Fibroblast of skin of left quadriceps (primary cell): Measurements from ENCODE around the gene ZNF423.

Experiments
- DNase-seq, 2 experiments: peaks; one replicate each; pipeline ENCODE4 v3.0.0-alpha.2; 2013; ENCODE audit warnings: low read depth in 2 of 2

ZNF423 gene

DNA sequence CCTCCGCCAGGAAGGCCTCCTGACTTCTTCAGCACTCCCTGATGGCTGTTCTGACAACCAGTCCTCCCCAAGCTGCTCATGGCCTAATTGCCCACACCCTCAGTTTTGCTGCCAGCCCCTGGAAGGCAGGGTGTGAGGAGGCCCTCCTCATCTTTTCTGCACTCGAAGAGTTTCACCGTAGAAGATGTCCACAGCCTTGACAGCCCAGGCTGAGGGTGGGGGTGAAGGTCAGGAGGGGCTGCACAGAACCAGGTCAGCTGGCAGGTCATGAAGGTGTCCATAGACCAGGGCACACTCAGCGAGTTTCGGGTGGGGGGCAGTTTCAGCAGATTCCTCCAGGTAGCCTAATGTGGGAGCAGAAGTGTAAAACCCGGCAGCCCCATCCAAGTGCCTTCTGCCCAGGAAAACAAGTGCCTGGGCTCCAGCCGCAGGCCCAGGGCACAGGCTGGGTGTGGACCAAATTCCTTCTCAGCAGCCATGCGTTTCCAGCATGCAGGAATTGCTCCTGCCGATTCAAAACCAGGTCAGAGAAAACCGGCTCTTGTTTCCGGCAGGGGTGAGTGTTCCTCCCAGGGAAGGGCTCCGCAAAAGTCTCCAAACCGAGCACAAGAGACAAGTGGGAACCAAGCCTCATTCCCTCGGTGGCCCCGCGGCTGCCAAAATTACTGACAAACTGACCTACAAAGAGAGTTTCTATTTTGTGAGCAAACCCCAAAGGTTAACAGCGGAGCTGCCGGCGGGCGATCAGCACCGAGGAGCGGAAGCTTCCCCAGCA lies 253.5 kb downstream of the ZNF423 start:
- DNase-seq = no peak

DNA sequence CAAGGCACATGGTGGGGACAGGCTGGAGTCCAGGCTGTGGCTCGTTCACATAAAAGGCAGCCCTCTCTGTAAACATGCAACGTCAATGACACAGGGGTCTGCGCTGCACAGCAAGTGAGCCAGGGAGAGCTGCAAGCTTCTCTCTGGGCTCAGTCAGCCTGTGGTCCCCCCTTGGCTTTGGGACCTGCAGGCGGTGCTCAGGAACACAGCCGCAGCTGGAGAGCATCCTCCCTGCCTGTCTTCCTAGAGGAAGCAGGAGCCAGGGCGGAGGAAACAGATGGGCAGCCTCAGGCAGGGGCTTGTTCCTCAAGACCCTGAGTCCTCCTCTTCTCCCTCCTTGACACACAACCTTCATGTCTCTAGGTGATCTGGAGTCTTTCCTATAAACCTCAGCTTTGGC lies 254.3 kb downstream of the ZNF423 start:
- DNase-seq = no peak

- no peak for DNase-seq
Measured at GRCh38 chr16:49600976-49601375, 254.9 kb downstream of the ZNF423 start.

DNA sequence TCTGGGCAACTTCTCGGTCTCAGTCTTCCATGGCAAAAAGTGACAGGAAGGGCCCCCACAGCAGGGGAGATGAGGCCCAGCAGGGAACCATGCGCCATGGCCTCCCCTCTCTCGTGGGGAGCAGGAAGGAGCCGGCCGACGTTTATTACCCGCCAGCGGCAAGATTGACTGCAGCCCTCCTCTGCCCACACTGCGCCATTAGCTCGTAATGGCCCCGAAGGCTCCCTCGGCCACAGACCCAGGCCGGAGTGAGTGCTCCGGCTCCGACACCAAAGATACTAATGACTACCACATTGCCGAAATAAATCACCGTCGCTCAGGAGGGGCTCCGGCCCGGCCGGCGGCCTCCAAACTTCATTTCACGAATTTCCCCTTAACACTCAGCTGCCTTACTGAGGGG lies 255.4 kb downstream of the ZNF423 start:
- no peak for DNase-seq

- DNase-seq = no peak
Measured at GRCh38 chr16:49599704-49600103, 256.2 kb downstream of the ZNF423 start.

DNA sequence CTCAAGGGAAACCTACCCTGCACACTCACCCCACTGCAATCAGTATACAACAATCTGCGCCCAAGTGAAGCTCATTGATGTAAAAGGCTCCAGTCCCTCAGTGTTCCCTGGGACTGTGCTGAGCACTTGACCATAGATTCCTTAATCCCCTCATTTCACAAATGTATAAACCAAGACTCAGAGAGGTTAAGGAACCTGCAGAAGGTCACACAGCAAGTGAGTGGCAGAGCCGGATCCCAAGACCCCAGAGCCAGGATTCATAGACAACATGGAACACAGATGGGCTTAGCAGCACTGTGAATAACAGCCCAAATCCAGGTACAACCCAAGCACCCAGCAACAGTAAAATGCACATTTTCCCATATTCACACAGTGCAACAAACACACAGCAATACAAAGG lies 256.6 kb downstream of the ZNF423 start:
- no peak for DNase-seq

GRCh38 chr16:49598383-49599170 lies 257.3 kb downstream of the ZNF423 start:
- no peak for DNase-seq

GRCh38 chr16:49597796-49598195 lies 258.1 kb downstream of the ZNF423 start:
- no peak for DNase-seq

- no peak for DNase-seq
Measured at GRCh38 chr16:49596648-49597291, 259.1 kb downstream of the ZNF423 start.

DNA sequence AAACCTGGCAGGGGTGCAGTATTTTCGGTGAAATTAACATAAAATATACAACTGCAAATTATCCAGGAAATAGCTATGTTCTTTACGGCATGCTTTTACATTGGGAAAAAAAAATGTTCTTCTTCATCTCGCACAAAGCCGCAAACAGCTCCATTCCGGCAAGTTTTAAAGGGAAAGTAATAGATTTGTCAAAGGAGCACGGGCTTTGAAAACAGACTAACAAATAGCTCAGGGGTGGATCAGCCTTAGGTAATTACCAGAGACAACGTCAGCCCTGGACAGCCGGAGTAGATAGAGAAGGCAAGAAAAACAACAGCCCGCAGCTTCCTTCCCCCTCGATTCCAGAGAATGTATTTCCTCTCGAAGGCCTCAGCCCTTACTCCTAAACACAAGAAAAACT lies 259.8 kb downstream of the ZNF423 start:
- no peak for DNase-seq

- no peak for DNase-seq
Measured at GRCh38 chr16:49594685-49595498, 261.0 kb downstream of the ZNF423 start.

DNA sequence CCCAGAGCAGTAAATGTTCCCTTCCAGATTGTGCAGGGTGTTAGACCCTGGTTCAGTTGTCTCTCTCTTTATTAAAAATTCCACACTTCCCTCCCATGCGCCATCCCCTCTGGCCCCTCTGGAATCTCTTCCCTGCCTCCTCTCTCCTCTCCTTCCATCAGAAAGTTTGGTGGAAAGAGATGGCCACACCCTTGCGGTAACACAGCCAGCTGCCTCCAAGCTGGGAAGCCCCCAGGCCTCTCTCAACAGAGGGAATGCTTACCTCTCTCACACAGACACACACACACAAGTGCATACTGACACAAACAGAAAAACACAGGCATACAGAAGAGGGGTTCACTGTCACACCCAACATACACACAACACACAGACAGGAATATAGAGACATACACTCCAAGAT lies 261.8 kb downstream of the ZNF423 start:
- no peak for DNase-seq

DNA sequence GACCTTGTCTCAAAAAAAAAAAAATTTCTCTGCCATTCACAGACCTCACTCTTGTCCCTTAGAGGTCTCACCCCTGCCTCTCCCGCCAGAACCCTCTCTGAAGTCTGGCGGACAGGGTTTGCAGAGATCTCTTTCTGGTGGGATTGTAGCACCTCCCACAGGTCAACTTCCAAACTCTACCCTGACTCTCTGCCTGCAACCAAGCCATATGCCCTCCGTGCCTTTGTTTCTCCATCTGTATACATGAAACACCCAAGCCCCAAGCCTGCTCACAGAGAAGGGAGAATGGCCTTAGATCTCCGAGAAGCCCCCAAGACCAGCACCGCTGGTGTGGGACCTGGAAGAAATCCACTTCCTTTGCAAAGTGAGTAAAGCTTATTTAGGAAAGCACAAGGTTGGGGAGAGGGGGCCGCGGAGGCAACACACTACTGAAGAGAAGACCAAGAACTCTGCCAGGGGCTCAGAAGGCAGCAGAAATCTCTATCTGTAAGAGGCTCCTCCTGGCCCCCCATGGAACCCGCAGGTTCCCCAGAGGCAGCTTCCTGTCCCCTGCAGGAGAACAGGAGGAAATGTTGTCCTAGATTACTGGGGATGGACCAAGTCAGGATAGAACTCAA lies 262.4 kb downstream of the ZNF423 start:
- no peak for DNase-seq

DNA sequence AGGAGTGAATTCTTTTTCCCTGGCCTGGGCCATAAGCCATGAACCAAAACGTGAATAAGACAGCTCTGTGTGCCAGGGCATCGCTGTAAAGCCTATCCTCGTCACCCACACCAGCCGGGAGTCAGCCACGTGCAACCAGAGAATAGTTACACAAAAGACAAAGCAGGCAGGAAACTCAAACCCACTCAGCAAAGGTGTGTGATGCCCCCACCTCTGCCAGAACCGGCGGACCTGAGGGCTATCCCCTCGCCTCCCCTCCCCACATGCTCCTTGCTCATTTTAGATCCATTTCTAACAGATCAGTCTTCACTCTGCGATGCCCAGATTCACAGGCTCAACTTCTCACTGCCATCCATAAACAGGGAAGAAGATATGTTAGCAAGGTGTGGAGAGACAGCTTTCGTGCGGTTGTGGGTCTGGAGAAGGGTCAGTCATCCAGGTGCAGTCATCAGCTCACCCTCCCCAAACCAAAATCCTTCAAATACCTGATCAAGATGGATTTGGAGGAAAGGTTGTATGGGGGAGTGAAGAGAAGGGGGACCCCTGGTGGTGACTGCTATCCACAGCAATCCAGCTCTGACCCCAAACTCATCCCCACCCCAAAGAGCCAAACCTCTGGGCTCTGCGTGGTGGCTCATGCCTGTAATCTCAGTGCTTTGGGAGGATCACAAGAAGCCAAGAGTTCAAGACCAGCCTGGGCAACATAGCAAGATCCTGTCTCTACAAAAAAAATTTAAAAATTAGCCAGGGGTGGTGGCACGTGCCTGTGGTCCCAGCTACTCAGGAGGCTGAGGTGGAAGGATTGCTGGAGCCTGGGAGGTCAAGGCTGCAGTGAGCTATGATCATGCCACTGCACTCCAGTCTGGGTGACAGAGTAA lies 263.1 kb downstream of the ZNF423 start:
- no peak for DNase-seq

DNA sequence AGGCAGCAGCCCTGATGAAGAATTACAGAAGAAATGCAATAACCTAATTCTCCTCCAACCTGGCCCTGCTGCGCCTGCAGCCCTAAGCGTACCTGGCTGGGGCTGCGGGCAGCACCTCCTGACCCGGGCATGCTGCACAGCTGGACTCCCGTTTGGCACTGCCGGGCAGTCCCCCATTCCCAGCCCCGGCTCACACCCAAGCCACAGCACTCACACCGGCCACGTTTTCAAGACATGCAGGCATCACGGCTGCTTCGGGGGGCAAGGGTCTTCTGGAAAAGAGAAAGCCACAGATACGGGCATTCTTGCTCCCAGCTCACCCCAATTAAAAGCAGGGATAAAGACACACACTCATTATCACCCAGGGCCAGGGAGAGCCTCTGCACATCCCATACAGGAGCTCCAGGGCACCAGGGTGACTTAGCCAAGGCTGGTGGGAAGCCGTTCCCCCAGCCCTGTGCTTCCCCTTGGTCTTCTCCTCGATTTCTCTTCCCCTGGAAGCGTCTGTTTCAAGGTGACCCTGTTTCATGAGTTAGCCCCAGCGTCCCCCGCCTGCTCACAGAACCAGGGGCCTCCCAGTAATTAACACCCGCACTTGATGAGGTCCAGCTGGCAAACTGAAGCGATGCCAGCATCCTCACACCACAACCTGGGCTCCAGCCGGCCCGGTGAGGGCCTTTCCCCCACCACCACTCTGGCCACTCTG lies 265.6 kb downstream of the ZNF423 start:
- DNase-seq = no peak

GRCh38 chr16:49589544-49590031 lies 266.3 kb downstream of the ZNF423 start:
- DNase-seq = no peak

DNA sequence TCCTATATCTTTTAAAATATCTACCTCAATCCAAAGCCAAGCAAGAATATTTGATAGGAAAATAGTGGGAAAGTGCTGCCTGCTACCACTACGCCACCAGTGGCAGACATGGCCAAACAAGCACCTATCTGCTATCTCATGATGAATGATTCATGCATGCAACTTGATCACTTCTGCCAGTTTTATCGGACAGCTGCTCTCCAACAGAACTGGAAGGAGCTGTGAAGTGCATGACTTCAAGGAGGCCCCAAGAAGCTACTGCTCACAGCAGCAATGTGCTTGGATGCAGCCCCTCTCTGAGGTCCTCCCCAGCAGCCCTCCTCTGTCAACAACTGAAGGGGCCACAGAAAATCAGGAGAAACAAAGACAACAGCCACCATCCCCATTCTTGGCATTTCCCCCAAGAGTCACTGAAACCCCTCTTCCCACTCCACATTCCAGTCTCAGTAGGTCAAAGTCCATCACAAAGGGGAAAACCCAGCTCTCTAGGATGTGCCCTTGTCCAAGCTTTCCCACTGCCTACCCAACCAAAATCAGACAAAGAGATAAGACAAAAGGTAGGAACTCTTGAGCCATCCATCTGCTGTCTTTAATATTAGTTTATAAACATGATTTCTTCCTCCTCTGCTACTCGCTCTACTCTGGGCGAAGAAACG lies 267.1 kb downstream of the ZNF423 start:
- DNase-seq = no peak

- no peak for DNase-seq
Measured at GRCh38 chr16:49588026-49588425, 267.9 kb downstream of the ZNF423 start.

- no peak for DNase-seq
Measured at GRCh38 chr16:49587511-49587910, 268.4 kb downstream of the ZNF423 start.
